NCI-H524 (cell line): ENCODE measurements around the gene ZYG11B.
"Not testable (repeated sequence)": the region's sequence is repeated elsewhere in the genome, so short reads cannot be mapped to it uniquely, and the experiment has no call there.

Experiments used
- DNase-seq, 2 experiments: peaks; one replicate each; lab custom pipeline; 2025; lab: John Stamatoyannopoulos, UW

The ZYG11B gene

DNA sequence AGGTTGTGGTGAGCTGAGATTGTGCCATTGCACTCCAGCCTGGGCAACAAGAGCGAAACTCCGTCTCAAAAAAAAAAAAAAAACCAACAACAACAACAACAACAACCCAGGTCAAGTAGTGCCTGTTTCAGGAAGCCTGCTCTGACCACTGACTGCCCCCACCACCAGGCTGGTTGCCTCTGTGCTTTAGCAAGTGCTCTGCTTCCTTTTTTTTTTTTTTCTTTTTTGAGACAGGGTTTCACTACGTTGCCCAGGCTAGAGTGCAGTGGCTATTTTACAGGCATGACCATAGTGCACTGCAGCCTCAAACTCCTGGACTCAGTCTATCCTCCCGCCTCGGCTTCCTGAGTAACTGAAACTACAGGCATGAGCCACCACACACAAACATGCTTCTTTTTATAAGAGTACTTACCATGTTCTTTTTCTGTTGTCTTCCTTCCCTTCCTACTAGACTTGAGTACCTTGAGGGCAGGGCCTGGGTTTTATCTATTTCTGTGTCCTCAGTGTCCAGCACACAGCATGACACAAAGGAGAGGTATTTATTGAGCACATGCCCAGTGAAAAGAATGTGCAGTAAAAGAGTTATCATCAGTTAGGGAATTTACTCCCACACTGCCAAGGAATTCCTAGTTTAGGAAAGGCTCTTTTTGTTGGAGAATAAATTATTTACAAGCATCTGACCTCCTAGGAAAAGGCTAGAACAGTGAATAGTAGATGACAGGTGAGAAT, 18.2 kb upstream of the ZYG11B start:
- DNase-seq = no peak

DNA sequence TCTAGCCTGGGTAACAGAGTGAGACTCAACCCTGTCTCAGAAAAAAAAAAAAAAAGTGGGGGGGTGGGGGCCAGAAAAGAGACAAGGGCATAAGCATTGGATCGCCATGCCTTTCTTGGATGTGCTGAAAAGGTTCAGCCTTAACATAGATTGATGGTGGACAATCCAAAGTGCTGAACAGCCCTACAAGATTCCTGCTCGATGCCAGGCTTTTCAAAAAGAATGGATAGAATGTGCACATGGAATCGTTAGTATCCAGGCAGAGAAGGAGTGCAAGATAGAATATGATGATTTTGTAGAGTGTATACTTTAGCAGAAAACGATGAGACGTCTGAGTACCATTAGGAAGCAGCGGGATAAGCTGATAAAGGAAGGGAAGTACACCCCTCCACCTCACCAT, 17.2 kb upstream of the ZYG11B start:
- no peak for DNase-seq

DNA sequence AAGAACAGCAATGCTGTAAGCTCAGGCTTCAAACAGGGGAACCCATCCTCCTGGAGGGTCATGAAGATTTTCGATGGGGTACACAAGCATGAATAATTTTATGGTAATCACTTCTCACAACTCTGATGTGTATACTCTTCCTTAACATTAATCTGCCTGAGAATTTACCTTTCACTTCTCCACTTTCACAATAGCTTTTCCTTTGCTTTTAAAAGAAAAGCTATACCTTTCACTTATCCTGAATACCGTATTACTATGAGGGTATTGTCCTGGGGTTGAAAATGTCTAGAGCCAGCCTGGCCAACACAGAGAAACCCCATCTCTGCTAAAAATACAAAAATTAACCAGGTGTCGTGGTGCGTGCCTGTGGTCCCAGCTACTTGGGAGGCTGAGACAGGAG, 12.7 kb upstream of the ZYG11B start:
- no peak for DNase-seq

DNA sequence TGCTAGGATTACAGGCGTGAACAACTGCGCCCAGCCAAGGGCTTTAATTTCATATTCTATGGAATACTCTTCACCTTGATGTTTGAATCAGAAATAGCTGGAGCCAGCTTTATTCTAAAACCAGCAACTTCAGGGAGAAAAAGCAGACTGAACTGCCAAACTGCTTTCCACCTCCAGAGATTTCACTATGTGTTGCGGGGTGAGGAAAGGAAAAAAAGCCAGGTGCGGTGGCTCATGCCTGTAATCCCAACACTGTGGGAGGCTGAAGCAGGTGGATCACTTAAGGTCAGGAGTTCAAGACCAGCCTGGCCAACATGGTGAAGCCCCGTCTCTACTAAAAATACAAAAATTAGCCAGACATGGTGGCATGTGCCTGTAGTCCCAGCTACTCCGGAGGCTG, 11.0 kb upstream of the ZYG11B start:
- not testable (repeated sequence) for DNase-seq

DNA sequence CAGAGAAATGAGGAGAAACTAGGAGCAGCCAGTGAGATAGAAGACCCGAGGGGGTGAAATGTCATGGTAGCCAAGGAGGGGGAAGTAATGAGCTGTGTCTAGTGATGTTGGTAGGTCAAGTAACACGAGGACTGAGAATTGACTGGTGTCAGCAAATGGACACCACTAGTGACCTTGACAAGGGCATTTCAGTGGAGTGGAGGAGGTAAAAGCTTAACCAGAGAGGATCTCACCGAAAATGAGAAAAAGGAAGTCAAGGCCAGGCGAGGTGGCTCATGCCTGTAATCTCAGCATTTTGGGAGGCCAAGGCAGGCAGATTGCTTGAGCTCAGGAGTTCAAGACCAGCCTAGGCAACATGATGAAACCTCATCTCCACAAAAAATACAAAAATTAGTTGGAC, 3.0 kb upstream of the ZYG11B start:
- no peak for DNase-seq

DNA sequence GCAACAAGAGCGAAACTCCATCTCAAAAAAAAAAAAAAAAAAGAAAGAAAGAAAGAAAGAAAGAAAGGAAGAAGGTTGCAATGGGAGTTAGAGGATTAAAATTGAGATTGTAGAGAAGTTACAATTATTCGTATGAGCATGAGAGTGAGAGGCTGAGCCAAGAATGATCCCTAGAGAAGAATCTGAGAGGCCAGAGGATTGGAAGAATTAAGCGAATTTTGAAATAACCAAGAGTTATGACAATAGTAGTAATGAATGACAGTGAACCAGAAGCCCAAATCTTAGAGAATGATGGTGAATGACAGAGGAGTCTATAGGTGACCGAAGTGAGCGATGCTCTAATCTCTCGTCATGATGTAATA, 369 bp upstream of the ZYG11B start:
- no peak for DNase-seq

DNA sequence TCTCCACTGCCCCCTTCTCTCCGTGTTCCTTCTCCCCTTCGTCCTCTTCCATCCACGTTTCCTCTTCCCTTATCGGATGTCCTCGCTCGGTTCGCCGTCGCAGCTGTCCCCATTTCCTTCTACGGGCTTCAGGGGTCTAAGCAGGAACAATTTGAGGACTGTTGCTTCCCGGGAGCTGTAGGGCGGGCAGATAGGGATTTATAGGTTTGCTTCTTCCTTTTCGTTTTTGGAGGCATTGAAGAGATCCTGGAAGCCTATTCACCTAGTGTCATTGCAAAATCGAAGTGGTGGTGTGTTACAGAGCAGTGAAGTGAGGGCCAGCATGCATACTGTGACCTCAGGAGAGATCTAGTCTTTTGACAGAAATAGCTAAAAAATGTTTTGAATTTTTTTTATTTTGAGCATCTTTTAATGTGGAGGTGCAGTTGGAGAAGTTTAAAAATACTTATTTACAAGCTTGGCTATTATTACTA, 897 bp downstream of the ZYG11B start:
- peak in 1 of 2 experiments; percentile 28 for DNase-seq

DNA sequence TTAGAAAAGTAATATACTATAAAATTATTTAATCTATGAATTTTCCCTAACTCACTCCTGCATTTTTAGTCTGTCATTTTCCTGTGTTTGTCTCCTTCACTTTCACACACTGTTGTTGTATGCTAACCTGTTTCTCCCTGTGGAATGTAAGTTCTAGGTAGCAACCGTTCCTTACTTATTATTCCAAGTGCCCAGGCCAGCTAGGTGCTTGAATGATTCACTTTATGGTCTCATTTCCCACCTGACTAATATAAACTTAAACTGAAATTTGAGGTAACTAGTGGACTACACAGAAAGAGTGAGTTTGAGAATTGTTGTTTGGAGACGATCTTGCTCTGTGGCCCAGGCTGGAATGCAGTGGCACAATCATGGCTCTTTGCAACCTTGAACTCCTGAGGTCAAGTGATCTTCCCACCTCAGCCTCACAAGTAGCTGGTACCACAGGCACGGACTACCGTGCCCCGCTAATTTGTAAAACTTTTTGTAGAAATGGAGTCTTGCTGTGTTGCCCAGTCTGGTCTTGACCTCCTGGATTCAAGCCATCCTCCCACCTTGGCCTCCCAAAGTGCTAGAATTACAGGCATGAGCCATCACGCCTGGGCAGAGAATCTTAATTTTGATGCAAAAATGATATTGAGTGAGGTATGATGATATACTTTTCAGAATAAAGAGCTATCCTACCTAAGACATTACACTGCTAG, 1.9 kb downstream of the ZYG11B start:
- no peak for DNase-seq

DNA sequence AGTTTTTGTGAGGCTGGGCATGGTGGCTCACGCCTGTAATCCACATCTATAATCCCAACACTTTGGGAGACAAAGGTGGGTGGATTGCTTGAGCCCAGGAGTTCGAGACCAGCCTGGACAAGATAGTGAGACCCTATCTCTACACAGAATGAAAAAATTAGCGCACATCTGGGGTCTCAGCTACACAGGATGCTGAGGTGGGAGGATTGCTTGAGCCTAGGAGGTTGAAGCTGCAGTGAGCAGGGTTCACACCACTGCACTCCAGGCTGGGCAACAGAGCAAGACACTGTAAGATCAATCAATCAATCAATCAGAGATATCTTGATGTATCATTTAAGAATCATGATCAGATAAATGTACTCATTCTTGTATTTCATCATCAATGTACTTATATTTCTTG, 7.1 kb downstream of the ZYG11B start:
- no peak for DNase-seq

DNA sequence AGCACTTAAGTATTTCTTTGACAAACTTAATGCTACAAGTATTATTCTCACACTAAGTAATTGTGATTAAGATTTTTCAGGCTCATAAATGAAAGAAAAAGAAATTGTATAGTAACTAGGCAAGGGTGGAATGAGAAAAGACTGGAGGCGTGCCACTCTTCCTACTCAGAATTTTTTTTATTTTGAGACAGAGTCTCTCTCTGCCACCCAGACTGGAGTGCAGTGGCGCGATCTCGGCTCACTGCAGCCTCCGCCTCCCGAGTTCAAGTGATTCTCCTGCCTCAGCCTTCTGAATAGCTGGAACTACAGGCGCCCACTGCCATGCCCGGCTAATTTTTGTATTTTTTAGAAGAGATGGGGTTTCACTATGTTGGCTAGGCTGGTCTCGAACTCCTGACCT, 9.1 kb downstream of the ZYG11B start:
- not testable (repeated sequence) for DNase-seq

DNA sequence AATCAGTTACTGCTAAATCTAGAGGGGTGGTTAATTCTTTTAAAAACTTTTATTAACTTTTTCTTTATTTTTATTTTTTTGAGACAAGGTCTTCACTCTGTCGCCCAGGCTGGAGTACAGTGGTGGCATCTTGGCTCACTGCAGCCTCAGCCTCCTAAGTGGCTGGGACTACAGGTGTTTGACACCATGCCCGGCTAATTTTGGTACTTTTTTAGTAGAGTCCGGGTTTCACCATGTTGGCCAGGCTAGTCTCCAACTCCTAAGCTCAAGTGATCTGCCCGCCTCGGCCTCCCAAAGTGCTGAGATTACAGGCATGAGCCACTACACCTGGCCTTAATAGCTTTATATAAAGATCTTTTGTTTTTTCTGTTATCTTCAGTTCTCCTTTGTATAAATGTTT, 11.9 kb downstream of the ZYG11B start:
- no peak for DNase-seq

DNA sequence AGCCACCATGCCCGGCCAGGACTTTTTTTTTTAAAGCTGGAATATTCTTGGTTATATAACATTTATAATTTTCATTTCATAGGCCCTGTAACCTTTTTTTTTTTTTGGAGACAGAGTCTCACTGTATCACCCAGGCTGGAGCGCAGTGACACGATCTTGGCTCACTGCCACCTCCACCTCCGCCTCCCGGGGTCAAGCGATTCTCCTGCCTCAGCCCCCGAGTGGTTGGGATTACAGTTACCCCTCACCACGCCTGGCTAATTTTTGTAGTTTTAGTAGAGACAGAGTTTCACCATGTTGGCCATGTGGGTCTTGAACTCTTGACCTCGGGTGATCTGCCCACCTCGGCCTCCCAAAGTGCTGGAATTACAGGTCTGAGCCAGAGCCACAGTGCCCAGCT, 12.6 kb downstream of the ZYG11B start:
- no peak for DNase-seq

DNA sequence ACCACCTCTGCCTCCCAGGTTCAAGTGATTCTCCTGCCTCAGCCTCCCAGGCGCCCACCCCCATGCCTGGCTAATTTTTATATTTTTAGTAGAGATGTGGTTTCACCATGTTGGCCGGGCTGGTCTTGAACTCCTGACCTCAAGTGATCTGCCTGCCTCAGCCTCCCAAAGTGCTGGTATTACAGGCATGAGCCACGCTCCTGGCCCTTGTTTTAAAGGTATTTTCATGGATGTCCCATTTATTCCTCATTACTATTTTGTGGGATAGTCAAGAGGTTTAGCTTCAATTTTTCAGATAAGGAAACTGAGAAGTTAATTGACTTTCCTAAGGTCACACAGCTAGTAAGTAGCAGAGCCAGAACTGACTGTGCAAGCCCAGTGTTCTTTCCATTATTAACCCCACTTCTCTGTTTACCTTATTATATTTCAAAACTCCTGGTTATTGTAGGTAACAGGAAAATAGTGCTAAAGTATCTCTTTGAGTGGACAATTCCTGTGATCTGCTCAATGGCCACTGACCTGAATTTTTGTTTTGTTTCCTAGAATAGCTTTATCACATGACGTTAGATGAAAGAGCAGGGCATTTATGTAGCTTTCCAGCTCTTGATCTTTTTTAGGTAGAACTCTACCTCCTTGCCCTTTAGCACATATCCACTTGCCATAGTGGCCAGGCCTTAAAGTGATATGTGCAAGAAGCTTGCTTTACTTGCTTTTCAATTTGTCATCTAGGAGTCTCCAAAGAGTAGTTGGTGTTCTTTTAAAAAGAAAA, 13.6 kb downstream of the ZYG11B start:
- no peak for DNase-seq

DNA sequence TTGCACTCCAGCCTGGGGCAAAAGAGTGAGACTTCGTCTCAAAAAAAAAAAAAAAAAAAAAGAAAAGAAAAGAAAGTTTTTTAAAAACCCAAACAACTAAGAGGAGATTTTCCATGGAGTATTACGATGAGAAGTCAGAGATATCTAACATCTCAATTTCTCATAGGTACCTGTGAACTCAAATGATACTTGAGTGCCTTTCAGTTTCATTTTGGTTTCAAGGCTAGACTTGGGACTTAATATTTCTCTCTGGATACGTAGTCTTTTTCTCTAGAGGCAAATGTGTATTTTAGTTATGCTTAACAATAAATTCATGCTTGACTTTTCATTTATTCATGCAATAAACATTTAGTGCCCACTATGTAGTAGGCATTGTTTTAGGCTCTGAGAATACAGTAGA, 15.0 kb downstream of the ZYG11B start:
- DNase-seq = no peak

DNA sequence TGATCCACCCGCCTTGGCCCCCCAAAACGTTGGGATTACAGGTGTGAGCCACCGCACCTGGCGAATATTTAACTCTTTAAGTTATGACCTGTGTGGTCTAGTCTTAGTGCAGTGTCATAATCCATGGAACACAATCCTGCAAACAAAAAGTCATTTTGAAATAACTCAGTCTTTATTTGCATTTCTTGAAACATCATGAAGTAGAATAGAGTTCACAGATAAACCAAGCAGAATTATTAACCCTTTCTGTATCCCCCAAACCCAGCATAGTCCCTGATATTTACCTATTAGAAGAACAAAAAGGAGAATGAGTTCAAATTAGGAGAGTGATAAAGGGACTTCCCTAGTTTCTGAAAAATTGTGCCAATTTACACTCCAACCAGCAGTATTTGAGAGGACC, 19.9 kb downstream of the ZYG11B start:
- DNase-seq = no peak

DNA sequence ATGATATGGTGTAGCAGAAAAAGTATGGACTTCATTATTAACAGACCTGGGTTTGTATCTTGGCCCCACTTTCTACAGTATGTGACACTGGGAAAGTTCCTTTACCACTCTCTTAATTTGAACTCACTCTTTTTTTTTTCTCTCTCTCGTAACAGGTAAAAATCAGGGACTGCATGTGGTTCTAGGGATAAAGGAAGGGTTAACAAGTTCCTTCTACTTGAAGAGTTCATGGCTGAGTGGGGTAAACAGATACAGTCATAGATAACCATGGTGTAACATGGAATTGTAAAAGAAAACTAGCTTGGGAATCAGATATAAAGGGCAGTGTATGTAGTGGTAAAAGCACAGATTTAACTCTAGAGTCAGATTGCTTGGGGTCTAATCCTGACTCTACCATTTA, 21.2 kb downstream of the ZYG11B start:
- DNase-seq = no peak

DNA sequence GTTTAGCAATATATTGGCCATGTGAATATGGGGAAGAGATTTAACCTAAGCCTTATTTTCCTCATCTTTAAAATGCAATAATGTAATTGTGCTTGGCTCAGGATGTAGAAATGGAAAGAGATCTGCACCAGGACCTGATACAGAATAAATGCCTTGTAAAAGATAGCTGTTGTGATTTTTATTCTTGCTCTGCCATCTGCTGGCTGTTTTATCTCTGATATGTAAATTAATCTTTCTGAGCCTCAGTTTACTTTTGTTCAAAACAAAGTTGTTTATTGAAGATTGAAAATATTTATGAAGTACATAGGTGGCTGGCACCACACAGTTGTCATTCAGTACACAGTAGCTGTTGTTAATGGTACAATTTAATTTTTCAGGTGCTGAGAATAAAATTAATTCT, 21.9 kb downstream of the ZYG11B start:
- no peak for DNase-seq

DNA sequence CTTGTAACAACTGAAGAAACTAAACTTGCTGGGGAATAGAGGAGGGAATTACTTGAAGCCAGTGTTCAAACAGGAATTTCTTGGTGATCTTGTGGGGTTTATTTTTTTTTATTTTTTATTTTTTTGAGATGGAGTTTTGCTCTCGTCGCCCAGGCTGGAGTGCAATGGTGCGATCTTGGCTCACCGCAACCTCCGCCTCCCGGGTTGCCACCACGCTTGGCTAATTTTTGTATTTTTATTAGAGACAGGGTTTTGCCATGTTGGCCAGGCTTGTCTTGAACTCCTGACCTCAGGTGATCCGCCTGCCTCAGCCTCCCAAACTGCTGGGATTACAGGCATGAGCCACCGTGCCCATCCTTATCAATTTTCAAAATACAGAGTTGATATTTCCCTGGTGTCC, 23.2 kb downstream of the ZYG11B start:
- DNase-seq = not testable (repeated sequence)

DNA sequence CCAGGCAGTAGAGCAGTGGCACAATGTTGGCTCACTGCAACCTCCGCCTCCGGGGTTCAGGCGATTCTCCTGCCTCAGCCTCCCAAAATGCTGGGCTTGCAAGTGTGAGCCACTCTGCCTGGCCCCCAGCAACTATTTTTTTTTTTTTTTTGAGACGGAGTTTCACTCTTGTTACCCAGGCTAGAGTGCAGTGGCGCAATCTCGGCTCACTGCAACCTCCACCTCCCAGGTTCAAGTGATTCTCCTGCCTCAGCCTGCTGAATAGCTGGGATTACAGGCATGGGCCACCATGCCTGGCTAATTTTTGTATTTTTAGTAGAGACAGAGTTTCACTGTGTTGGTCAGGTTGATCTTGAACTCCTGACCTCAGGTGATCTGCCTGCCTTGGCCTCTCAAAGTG, 23.9 kb downstream of the ZYG11B start:
- not testable (repeated sequence) for DNase-seq

DNA sequence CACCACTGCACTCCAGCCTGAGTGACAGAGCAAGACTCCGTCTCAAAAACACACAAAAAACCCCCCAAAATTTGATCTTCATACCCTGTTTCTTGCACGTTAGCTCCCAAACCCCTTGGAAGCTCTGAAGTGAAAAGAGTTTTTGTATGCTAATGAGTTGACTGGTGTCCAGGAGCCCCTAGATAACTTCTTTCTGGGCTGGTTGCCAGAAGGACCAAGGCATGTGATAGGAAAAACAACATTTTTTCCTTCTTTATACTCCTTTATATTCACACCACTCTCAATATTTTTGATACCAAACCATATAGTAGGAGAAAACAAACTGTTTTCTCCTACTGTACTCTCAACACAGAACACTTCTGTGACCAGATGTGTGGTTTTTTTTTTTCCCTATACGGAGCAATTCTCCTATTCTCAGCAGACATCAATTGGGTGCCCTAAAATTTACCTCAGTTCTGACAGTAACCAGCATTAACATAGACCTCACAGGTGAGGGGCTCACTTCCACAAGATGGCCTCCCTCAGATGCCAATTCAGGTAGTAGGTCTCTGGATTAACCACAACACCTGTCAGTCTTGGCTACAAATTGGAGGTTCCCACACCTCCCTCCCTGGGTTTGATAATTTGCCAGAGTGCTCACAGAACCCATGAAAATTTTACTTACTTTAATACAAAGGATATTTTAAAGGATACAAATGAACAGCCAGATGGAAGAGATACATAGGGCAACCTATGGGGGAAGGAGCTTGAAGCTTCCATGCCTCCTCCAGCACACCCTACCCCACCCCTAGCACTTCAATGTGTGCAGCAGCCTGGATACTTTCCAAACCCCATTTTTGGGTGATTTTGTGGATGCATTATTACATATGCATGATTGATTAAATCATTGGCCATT, 25.6 kb downstream of the ZYG11B start:
- no peak for DNase-seq

DNA sequence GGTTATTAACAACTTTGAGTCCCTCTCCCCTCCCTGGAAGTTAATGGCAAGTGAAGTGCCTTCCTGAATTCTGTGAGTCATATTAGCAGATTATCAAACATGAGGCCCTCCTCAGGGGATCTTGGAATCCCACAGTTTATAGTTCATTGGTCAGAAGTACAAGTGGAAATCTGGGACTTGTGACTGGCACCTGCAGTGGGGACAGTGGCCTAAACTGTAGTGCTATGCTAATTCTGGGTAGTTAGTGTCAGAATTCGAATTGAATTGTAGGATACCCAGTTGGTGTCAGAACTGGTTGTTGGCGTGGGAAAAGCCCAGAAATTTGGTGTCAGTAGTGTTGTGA, 26.2 kb downstream of the ZYG11B start:
- DNase-seq = no peak

DNA sequence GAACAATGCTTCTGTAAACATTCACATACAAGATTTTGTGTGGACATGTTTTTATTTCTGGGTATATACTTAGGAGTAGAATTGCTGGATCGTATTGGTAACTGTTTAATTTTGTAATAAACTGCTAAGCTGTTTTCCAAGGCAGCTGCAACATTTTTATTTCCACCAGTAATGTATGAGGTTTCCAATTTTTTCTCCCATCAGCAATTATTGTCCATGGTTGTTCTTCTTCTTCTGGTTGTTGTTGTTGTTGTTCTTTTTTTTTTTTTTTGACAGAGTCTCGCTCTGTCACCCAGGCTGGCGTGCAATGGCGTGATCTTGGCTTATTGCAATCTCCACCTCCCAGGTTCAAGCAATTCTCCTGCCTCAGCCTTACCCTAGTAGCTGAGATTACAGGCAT, 26.9 kb downstream of the ZYG11B start:
- no peak for DNase-seq
